ENCODE data around the gene KRTAP4-4.

- TF ChIP-seq CTCF (tag by site-specific recombination; IDR thresholded peaks at IDR 0.05) (no peak), KLF17 (tag by site-specific recombination; IDR thresholded peaks at IDR 0.05) (no peak), ZBTB44 (tag by site-specific recombination; IDR thresholded peaks at IDR 0.05) (no peak), ZSCAN16 (tag by site-specific recombination; IDR thresholded peaks at IDR 0.05) (no peak), KLF10 (tag by site-specific recombination; IDR thresholded peaks at IDR 0.05) (no peak), ZNF350 (tag by site-specific recombination; IDR thresholded peaks at IDR 0.05) (no peak), ZBTB21 (tag by site-specific recombination; IDR thresholded peaks at IDR 0.05) (no peak), REPIN1 (tag by site-specific recombination; IDR thresholded peaks at IDR 0.05; ENCODE audit: low read depth) (no peak), ZNF654 (tag by site-specific recombination; IDR thresholded peaks at IDR 0.05; ENCODE audit: low read depth) (no peak), KLF7 (tag by site-specific recombination; IDR thresholded peaks at IDR 0.05; ENCODE audit: borderline replicate concordance) (no peak), ZNF280D (tag by site-specific recombination; IDR thresholded peaks at IDR 0.05) (no peak), ZSCAN5A (tag by site-specific recombination; IDR thresholded peaks at IDR 0.05) (no peak), ZNF121 (tag by site-specific recombination; IDR thresholded peaks at IDR 0.05) (no peak)
These were observed 24.0 kb upstream of the KRTAP4-4 start, which contains the start of gene KRTAP4-1 for GRCh38 chr17:41184480-41184961.

Measured in HEK293 (cell line).